NCI-H226 (cell line): ENCODE measurements around the gene SMIM21.

ENCODE experiments used
- DNase-seq: peaks from one replicate; pipeline ENCODE4 v3.0.0-alpha.2; 2015

SMIM21 gene

DNA sequence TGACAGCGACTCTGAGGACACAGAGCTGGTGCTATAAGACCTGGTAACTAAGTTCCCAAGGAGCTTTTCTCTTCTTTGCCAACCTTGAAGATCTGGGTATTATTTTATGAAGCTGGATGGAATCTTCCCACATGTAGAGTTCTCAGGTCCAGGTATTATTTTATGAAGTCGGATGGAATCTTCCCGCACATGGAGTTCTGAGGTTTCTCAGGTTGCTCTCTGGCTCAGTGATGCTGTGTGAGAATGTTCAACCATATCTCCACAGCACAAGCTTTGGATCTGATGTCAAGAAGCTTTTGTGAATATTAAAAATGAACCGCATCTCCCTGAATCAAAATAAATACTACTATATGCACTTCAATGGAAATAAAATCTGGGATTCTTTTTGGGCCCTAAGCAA, at the start of gene SMIM21:
TSS of gene SMIM21 (minus strand) at position 101 of the 400 bp plus-strand sequence. CDS start 140 bp downstream, outside the sequence.
- DNase-seq: no peak

DNA sequence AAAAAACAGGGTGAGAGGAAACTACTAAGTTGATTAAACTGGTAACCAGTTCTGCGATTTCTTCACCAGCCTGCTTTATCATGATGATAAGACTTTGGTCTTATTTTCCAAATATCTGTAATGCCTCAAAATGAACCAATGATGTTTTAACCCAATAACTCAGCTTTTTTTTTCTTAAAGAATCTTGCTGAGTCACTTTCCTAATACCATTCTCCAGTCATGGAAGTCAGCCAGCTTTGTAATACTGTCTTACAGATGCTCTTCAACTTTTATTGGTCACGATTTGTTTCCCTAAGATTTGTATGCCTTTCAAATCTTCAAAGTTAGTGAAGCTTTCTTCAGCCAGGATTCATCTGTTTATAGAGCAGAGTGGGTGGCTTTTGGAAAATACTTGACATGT, 47.7 kb upstream of the SMIM21 start:
- DNase-seq: no peak

DNA sequence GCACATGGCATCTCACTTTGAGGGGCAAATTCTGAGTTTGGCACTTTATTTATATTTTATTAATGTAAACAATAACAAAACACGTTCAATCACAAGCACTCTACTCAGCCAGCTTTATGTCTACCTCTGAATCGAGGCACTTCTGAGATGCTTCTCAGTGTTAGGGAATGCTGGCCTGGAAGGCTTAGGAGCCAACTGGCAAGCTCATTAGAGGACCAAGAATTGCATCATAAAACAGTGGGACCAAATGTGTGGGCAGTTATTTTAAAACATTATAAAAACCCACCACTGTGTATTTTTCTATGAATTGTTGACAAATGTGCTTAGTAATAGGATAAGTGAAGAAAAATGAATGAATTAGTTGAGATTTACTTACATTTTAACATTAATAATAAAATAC, 46.8 kb upstream of the SMIM21 start:
- DNase-seq: no peak

DNA sequence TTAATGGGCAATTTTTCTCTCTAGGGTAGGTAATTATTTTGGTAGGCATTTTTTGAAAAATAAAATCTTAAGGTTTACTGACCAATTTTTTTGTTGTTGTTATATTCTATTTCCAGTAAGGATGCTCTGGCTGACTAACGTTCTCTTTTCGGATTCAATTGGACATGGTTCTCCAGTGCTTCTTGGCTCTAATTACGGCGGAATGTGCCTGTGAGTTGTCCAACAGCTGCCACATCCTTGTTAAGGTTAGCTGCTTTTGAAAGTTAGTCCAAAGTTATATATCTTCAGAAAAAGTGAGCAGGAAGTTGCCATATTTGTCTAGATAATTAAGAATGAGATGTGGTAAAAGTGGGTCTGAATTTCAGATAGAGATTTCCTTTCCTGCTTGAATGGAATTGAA, 45.8 kb upstream of the SMIM21 start:
- no peak for DNase-seq

- DNase-seq: no peak
Measured at GRCh38 chr18:75472906-75473305, 45.4 kb upstream of the SMIM21 start.

DNA sequence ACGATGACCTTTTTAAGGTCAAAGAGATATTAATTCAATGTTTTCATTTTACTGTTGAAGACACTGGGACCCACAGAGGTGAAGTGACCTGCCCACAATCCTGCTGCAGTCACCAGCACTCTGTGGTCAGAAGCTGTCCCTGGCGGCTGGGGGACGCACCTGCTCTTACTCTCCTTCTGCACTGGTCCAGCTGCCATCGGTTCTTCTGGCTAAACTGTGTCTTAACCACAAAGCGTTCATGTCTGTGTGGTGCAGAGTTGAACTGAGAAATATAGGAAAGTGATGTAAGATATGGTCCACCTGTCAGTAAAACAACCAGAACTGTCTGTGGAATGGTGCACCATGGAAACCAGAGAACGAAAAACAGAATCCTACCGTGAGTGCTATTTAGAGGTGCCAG, 44.9 kb upstream of the SMIM21 start:
- DNase-seq: no peak

DNA sequence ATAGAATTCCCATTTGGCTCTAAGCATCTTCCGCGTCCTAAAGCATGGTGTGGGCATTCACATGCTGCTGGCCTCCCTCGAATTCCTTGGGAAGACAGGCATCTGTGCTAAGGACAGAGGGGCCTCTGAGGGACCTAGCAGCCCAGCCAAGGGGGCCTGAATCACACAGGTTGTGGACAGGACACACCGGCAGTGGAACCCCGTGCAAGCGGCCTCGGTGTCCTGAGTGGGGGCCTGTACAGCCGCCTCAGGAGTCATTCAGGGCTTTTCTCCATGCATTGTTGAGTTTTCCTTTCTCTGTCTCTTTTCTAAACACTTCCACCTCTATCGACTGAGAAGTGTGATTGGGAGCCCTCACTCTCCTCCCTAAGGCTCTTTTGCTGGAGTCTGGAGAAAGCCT, 44.3 kb upstream of the SMIM21 start:
- DNase-seq: no peak

- DNase-seq: no peak
Measured at GRCh38 chr18:75467851-75468250, 40.3 kb upstream of the SMIM21 start.

- DNase-seq: no peak
Measured at GRCh38 chr18:75467281-75467795, 39.8 kb upstream of the SMIM21 start.

DNA sequence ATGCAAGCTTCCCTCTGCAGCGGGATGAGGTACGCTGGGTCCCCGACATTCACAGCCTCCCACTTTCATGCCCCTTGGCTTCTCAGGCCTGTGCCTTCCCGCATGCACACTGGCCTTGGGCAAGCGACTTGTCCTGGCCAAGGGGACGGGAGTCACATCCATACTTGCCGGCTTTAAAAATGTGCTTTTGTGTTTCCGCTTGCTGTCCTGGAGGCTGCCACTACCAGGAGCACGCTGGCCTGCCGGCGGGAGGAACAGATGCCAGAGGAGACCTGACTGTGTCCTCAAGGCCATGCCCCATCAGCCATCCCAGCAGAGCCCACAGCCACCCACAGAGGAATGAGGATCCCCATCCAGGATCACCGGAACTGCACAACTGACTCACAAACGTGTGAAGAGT, 36.9 kb upstream of the SMIM21 start:
- no peak for DNase-seq

GRCh38 chr18:75462178-75462832, 34.8 kb upstream of the SMIM21 start:
- DNase-seq: no peak

DNA sequence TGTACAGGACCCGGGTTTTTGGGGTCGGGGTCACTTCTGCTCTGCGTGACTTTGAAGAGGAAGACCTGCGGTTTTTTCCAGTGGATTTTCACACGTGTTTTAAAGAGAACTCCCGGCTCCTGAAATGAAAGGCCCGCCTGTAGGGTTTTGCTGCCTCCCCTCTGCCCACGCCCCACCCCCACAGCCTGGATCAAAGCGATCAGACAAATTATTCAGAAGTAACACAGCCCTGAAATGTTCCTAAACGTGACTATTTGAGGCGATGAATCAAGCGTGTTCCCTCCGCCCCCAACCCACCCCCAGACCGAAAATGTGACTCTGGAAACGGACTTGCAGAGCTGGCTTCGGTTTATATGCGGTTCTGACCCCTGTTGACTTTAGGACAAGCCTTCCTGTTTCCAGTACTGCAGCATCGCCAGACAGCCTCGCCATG, 28.7 kb upstream of the SMIM21 start:
- DNase-seq: no peak

DNA sequence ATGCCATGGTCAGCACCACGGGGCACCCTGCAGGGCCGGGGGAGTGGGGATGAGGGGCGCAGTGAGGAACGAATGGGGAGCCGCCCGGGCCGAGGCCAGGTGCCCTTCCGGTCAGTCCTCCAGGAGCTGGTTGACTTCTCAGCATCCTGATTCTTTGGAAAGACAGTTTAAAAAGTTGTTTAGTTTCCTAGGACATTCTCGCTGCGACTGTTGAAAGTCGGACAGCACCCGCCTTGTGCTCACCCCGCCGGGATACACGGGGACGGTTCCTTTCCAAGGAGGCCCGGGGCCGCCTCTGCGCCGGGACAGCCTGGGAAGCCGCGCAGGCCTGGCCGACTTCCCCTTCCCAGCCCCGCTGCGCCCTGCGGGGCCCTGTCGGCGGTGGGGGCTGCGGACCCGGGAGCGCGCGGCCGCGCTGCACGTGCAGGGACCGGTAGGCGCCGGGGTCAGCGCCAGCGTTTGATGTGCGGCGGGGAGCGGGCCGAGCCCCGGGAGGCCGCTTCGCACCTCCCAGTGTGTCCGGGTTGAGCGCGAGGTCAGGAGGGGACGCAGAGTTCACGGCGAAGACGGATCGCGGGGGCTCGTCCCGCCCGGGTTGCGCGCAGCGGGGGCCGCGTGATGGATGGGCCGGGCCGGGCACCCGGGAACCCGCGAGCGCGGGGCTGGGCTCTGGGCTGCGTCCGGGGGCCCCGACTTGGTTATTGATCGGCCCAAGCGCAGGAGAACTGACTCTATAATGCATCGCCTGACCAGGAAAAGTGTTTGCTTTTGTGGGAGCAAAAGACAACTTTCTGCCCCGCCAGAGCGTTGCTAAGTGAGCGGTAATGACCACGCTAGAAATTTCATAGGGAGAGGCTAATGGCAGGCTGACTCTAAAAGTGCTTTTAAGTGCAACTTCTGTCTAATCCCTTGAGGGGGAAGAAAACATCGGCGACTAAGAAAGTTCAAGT, 28.0 kb upstream of the SMIM21 start:
- no peak for DNase-seq

DNA sequence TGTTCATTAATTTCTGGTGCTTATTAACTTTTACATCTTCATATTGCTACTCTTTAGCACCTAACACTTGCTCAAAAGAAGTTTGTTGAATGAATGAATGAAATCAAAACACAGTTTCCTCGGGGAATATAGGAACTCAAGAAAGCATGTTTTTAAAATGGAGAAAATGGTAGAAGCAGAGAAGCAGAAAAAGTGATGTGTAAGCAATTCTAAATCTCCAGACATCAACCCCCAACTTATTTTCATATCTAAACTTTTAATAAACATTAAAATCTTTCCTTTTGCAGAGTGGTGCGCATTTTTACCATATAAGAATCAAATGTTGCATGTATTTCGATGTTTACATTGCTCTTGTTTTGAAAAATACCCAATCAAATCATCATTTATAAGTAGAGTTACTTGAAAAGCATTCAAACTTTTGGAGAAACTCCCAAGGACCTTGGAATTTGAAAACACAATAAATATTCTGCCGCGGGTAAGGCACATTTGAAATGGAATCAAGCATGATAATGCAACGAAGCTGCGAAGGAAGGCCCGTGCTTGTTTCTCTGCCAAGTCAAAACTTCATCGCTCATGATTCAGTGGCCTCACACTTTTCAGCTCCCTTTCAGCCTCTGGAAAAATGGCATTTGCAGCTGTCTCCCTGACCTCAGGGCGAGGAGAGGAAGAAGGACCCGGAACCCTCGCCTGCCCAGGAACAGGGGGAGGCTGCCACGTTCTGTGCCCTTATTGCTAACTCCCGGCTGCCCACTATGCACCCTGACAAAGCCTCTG, 26.7 kb upstream of the SMIM21 start:
- no peak for DNase-seq

DNA sequence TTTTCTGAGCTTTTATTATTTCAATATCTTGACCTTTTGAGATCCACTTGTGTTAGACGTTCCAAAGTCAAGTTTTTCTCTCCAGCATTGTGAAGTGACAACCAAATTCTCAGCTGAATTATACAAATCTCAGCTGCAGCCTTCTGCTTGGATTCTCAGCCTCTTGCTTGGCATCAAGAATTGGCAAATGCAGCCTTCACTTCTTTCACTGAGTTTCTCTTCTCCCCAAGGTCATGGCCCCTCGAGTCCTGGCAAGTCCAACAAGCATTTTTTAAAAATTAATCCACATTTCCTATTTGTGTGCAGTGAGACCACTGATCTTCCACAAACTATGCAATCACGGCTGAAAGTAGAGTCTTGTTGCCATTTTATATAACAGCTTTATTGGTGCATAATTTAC, 23.4 kb upstream of the SMIM21 start:
- DNase-seq: no peak

DNA sequence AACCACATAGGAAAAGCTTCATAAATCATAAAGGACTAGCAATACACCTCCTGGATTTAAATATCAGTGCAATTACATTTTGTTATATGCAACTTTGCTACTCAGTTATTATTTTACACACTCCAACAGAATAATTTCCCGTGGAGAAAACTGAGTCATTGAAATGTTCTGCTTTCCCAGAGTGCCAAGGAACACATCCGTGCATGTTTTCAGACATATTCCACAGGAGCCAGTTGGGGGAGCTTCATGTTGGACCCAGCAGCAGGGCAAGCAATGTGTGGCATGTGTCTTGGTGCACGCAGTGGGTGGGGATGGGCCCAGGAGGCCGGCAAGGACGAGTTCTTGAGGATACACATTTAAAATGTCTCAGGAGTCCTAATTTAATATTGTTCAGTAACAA, 14.4 kb upstream of the SMIM21 start:
- no peak for DNase-seq

- DNase-seq: no peak
Measured at GRCh38 chr18:75439348-75439747, 11.8 kb upstream of the SMIM21 start.

GRCh38 chr18:75438891-75439290, 11.4 kb upstream of the SMIM21 start:
- no peak for DNase-seq

DNA sequence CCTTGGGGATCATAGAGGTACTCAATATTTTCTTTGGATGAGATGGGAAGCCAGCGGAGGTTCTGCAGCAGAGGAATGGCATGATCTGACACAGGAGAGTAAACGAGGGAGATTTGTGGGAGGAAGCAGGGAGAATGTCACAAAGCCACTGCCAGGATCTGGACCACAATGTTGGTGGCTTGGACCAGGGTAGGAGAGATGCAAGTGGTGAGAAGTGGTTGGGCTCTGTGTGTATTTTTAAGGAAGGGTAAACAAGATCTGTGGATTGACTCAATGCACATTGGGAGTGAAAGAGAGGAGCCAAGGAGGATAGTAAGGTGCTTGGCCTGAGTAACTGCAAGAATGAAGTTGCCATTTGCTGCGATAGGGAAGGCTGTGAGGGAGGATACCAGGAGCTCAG, 10.5 kb upstream of the SMIM21 start:
- DNase-seq: no peak

GRCh38 chr18:75433098-75433497, 5.6 kb upstream of the SMIM21 start:
- DNase-seq: no peak

DNA sequence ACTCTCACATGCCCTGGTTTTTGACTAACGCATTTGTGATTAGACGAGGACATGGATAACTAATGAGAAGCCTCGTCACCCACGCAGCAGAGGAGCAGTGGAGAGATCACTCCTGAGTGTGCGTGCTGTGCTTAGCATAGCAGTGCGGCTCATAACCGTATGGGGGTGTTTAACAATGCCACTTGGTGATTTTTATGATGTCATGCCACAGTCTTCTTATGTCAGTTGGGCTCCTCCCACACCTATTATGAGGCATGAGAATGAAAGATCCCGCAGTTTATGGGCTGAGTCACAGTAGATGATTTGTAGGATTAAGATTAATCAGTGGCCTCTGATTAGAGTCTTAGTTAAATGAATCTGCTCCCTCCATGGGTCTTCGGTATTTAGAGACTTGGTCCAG, 2.5 kb upstream of the SMIM21 start:
- DNase-seq: no peak

- DNase-seq: no peak
Measured at GRCh38 chr18:75428490-75428889, 987 bp upstream of the SMIM21 start.

- DNase-seq: no peak
Measured at GRCh38 chr18:75422341-75422910, 5.1 kb downstream of the SMIM21 start.
